ENCODE data around the gene FAM163A. TPM values are rescaled to one million over a fixed set of nuclear protein-coding genes. Genes with fewer than 3 reads are reported as not detected.

The FAM163A gene
- total and polyA plus RNA-seq, 9 of the 15 experiments (the other 6 are each of a cell fraction or from before 2014, with no cell fraction given), result not detected

- no peak for TF ChIP-seq SMC3 (conservative IDR thresholded peaks at IDR 0.05; ENCODE audit: insufficient read depth, low read depth, low read length)
- TF ChIP-seq ELK1 (CRISPR knock-in tag; IDR thresholded peaks at IDR 0.05), result no peak
- no peak for TF ChIP-seq MYNN (IDR thresholded peaks at IDR 0.05)
- TF ChIP-seq MYNN (CRISPR knock-in tag; IDR thresholded peaks at IDR 0.05), result no peak
- TF ChIP-seq EP400 (IDR thresholded peaks at IDR 0.05), result no peak
Measured at GRCh38 chr1:179798213-179798863, 55.2 kb downstream of the FAM163A start (continued).

GRCh38 chr1:179798864-179799516 lies 55.9 kb downstream of the FAM163A start:
- BruUV-seq (replicated peaks), result no TSS peak
- H3K27me3 ChIP-seq (ENCODE audit: control insufficient read depth in 2 of 2, insufficient read depth in 2 of 2, low read length in 2 of 2), result peaks cover 36 to 63% of the 10 kb centered on the region in 2 experiments; a peak in 4 of 5 replicates
- ChIA-PET POLR2A (interaction anchor here (0.6 to 1.7 kb wide), 3 partner anchors 8 to 69 kb away, joined by 3 to 6 read pairs (median 5); no protein-coding TSS in a partner anchor), CTCF (ENCODE audit: low intra/inter-chr PET ratio) (no interaction called here)
- no peak overlapping the region for H3K4me3 ChIP-seq
- no peaks in the 10 kb centered on the region for H3K9me1 ChIP-seq (ENCODE audit: control insufficient read depth, insufficient read depth, low read length)
- no peak overlapping the region for H2AFZ ChIP-seq (ENCODE audit: low read depth, low read length)
- H3K79me2 ChIP-seq (ENCODE audit: control insufficient read depth, insufficient read depth, low read length), result no peaks in the 10 kb centered on the region
- H3K27ac ChIP-seq (ENCODE audit: extremely low read depth, low read depth, low read length), result no peak overlapping the region
- no peak overlapping the region for H3K4me2 ChIP-seq (ENCODE audit: insufficient read depth, low read length)
- no peaks in the 10 kb centered on the region for H3K36me3 ChIP-seq (ENCODE audit: control insufficient read depth, insufficient read depth, low read length)
- H3K9me3 ChIP-seq (replicated peaks; ENCODE audit: control insufficient read depth, insufficient read depth, low read depth, low read length), result no peaks in the 10 kb centered on the region
- no peaks in the 10 kb centered on the region; the same call in 1 of the 2 replicates for H4K20me1 ChIP-seq (replicated peaks; ENCODE audit: control insufficient read depth, insufficient read depth, low read length)
- FAIRE-seq (no peak), ATAC-seq (no peak), DNase-seq (ENCODE audit: extremely low read depth in 1 of 4, low spot score in 3 of 4) (no peak)
- 1% methylated on average over 6 of the region's 6 CpGs for WGBS (ENCODE audit: insufficient coverage, low coverage, missing lambda C conversion rate)
- no peaks in the 10 kb centered on the region for H3K4me1 ChIP-seq (replicated peaks in 1 of 2; ENCODE audit: control insufficient read depth in 2 of 2, insufficient read depth in 2 of 2, low read length in 2 of 2)
- H3K9ac ChIP-seq (ENCODE audit: insufficient read depth in 1 of 2, low read depth in 2 of 2, low read length in 2 of 2), result no peak overlapping the region
- in situ Hi-C loops (cut with MboI) (no loop called here), intact Hi-C loops (cut with micrococcal nuclease) (no loop called here)
- TF ChIP-seq SMARCA4 (IDR thresholded peaks at IDR 0.05) (no peak), NFE2L1 (tag; IDR thresholded peaks at IDR 0.05; ENCODE audit: borderline replicate concordance, low read depth) (no peak), ILK (tag; IDR thresholded peaks at IDR 0.05; ENCODE audit: borderline replicate concordance, low read depth) (no peak), TARDBP (IDR thresholded peaks at IDR 0.05) (no peak), SIX5 (IDR thresholded peaks at IDR 0.05; ENCODE audit: borderline replicate concordance in 1 of 2, insufficient read depth in 1 of 2, low read depth in 1 of 2, low read length in 2 of 2) (no peak), SMAD2 (IDR thresholded peaks at IDR 0.05; ENCODE audit: low read depth, low read length) (no peak), MCM3 (IDR thresholded peaks at IDR 0.05) (no peak), THAP12 (CRISPR knock-in tag; IDR thresholded peaks at IDR 0.05) (no peak), ZNF766 (CRISPR knock-in tag; conservative IDR thresholded peaks at IDR 0.05) (no peak), BRCA1 (IDR thresholded peaks at IDR 0.05) (no peak), BRCA1 (CRISPR knock-in tag; IDR thresholded peaks at IDR 0.05) (no peak), POLR2H (tag; IDR thresholded peaks at IDR 0.05; ENCODE audit: low read depth) (no peak), MYBL2 (IDR thresholded peaks at IDR 0.05; ENCODE audit: low read depth) (no peak), MYBL2 (CRISPR knock-in tag; IDR thresholded peaks at IDR 0.05; ENCODE audit: borderline replicate concordance) (no peak)
